Cardiac muscle cell (in vitro differentiated cells and primary cell): ENCODE measurements around the gene RELB. TPM values are rescaled to one million over a fixed set of nuclear protein-coding genes. Genes with fewer than 3 reads are reported as not detected.
"Not testable (repeated sequence)": the region's sequence is repeated elsewhere in the genome, so short reads cannot be mapped to it uniquely, and the experiment has no call there.

Experiments
- DNase-seq, 2 donors: peaks; one replicate each; pipeline versions ENCODE4 v3.0.0 to v3.0.0-alpha.2; 2010 to 2017; ENCODE audit warnings: low read depth in 1 of 2, low spot score in 1 of 2
- H3K27ac ChIP-seq: fragments of 200-600 bp; sonication (generic); 2 replicates; pipeline ENCODE4 v1.5.1; 2016
- H3K27me3 ChIP-seq: fragments of 200-600 bp; sonication (generic); 2 replicates; pipeline ENCODE4 v1.6.0; 2016; ENCODE audit warnings: control low read depth
- H3K36me3 ChIP-seq: fragments of 200-600 bp; sonication (generic); 2 replicates; pipeline ENCODE4 v1.5.1; 2016; ENCODE audit warnings: control low read depth
- H3K4me1 ChIP-seq: fragments of 200-600 bp; sonication (generic); 2 replicates; pipeline ENCODE4 v1.8.1; 2017; ENCODE audit warnings: low read depth, mild to moderate bottlenecking, mixed run types
- H3K4me3 ChIP-seq: fragments of 200-600 bp; sonication (generic); 2 replicates; pipeline ENCODE4 v1.5.1; 2016; ENCODE audit warnings: mild to moderate bottlenecking
- H3K9me3 ChIP-seq: fragments of 200-600 bp; sonication (generic); 2 replicates; pipeline ENCODE4 v1.5.1; 2017; ENCODE audit warnings: low read depth, mild to moderate bottlenecking, control low read depth
- CTCF ChIP-seq: IDR thresholded peaks from 2 replicates; pipeline ENCODE4 v1.5.1; 2012; ENCODE audit warnings: low read depth, mild to moderate bottlenecking, low read length
- polyA plus RNA-seq: library from polyadenylated mRNA; unstranded; fragments of >200 nt; fragmentation: Nextera tagmentation; extraction: Ambion mirVana; gene quantifications from 2 replicates; pipeline ENCODE4 v1.2.1, GENCODE V29; 2016
- total RNA-seq: library from RNA; depleted of rRNA; stranded (reverse); fragments of >200 nt; gene quantifications from 2 replicates; pipeline ENCODE4 v1.2.3, GENCODE V29; 2016

Gene RELB
- total and polyA plus RNA-seq, 2 experiments from 2014 or later = 1.3 to 3.1 TPM

- Histone ChIP-seq H3K27me3 (no peaks in the 10 kb centered on the region), H3K27ac (no peak overlapping the region), H3K4me1 (no peaks in the 10 kb centered on the region), H3K4me3 (no peak overlapping the region), H3K9me3 (no peaks in the 10 kb centered on the region), H3K36me3 (peaks cover 13% of the 10 kb centered on the region)
- TF ChIP-seq CTCF = no peak
- DNase-seq = no peak
Observed at GRCh38 chr19:44968118-44968517, 33.1 kb upstream of the RELB start.

- Histone ChIP-seq H3K27ac (no peak overlapping the region), H3K36me3 (peaks cover 17% of the 10 kb centered on the region), H3K4me1 (no peaks in the 10 kb centered on the region), H3K9me3 (no peaks in the 10 kb centered on the region), H3K4me3 (no peak overlapping the region), H3K27me3 (no peaks in the 10 kb centered on the region)
- no peak for TF ChIP-seq CTCF
- no peak for DNase-seq
Observed at GRCh38 chr19:44968670-44969069, 32.6 kb upstream of the RELB start.

- Histone ChIP-seq H3K36me3 (peaks cover 20% of the 10 kb centered on the region), H3K27me3 (no peaks in the 10 kb centered on the region), H3K27ac (no peak overlapping the region), H3K9me3 (no peaks in the 10 kb centered on the region), H3K4me1 (no peaks in the 10 kb centered on the region), H3K4me3 (no peak overlapping the region)
- no peak for DNase-seq
- no peak for TF ChIP-seq CTCF
Observed at GRCh38 chr19:44969437-44969836, 31.8 kb upstream of the RELB start.

GRCh38 chr19:44971451-44971850 is 29.8 kb upstream of the RELB start:
- H3K4me1 ChIP-seq, H3K4me3 ChIP-seq, DNase-seq, H3K27me3 ChIP-seq, H3K9me3 ChIP-seq, H3K27ac ChIP-seq: not testable (repeated sequence)
- peaks cover 29% of the 10 kb centered on the region for H3K36me3 ChIP-seq

GRCh38 chr19:44972802-44973201 is 28.5 kb upstream of the RELB start:
- Histone ChIP-seq H3K4me3 (no peak overlapping the region), H3K9me3 (no peaks in the 10 kb centered on the region), H3K27ac (no peak overlapping the region), H3K4me1 (no peaks in the 10 kb centered on the region), H3K27me3 (no peaks in the 10 kb centered on the region), H3K36me3 (peaks cover 41% of the 10 kb centered on the region)
- TF ChIP-seq CTCF = no peak
- DNase-seq = no peak

- TF ChIP-seq CTCF = no peak
- H3K4me3 ChIP-seq = no peak overlapping the region
- H3K36me3 ChIP-seq = peaks cover 43% of the 10 kb centered on the region
- H3K9me3 ChIP-seq = no peaks in the 10 kb centered on the region
- peak overlapping the region; percentile 39 for H3K27ac ChIP-seq
- DNase-seq = no peak
- no peaks in the 10 kb centered on the region for H3K4me1 ChIP-seq
- H3K27me3 ChIP-seq = no peaks in the 10 kb centered on the region
Observed at GRCh38 chr19:44973982-44974735, 27.1 kb upstream of the RELB start.
